HEK293 (cell line): ENCODE data around the gene EXOSC7.

Source experiments
- CTCF ChIP-seq: fragments of 450-650 bp; formaldehyde crosslinking; IDR thresholded peaks from 2 replicates; pipeline ENCODE4 v1.5.1; 2016; ENCODE audit warnings: missing biosample characterization, missing genetic modification characterization
- HOXD13 ChIP-seq: sonication (generic); formaldehyde crosslinking; IDR thresholded peaks from 2 replicates; pipeline ENCODE4 v1.8.0; 2022; ENCODE audit warnings: missing genetic modification reagents, borderline replicate concordance
- PRDM1 ChIP-seq: fragments of 450-650 bp; formaldehyde crosslinking; IDR thresholded peaks from 2 replicates; pipeline ENCODE4; 2016; ENCODE audit warnings: missing biosample characterization, missing genetic modification characterization
- REST ChIP-seq: fragments of 450-650 bp; formaldehyde crosslinking; IDR thresholded peaks from 2 replicates; pipeline ENCODE4 v1.5.1; 2016; ENCODE audit warnings: missing biosample characterization, missing genetic modification characterization
- SP2 ChIP-seq: fragments of 450-650 bp; formaldehyde crosslinking; IDR thresholded peaks from 2 replicates; pipeline ENCODE4 v1.5.1; 2016; ENCODE audit warnings: missing biosample characterization, missing genetic modification characterization
- ZBTB21 ChIP-seq: fragments of 450-650 bp; formaldehyde crosslinking; IDR thresholded peaks from 2 replicates; pipeline ENCODE4 v1.5.1; 2017; ENCODE audit warnings: missing biosample characterization, missing genetic modification characterization
- ZBTB6 ChIP-seq: fragments of 450-650 bp; formaldehyde crosslinking; IDR thresholded peaks from 2 replicates; pipeline ENCODE4 v1.5.1; 2017; ENCODE audit warnings: missing biosample characterization, missing genetic modification characterization
- ZNF202 ChIP-seq: fragments of 450-650 bp; formaldehyde crosslinking; IDR thresholded peaks from 2 replicates; pipeline ENCODE4 v1.5.1; 2016; ENCODE audit warnings: missing biosample characterization, missing genetic modification characterization, borderline replicate concordance
- ZNF223 ChIP-seq: fragments of 450-650 bp; formaldehyde crosslinking; IDR thresholded peaks from 2 replicates; pipeline ENCODE4 v1.5.1; 2016; ENCODE audit warnings: missing biosample characterization, missing genetic modification characterization
- ZNF510 ChIP-seq: fragments of 450-650 bp; formaldehyde crosslinking; IDR thresholded peaks from 2 replicates; pipeline ENCODE4 v1.5.1; 2018; ENCODE audit warnings: mild to moderate bottlenecking, missing genetic modification characterization, missing biosample characterization; ENCODE audit not compliant: insufficient replicate concordance
- ZNF544 ChIP-seq: fragments of 450-650 bp; formaldehyde crosslinking; IDR thresholded peaks from 2 replicates; pipeline ENCODE4 v1.5.0; 2017; ENCODE audit warnings: missing biosample characterization, missing genetic modification characterization
- ZNF548 ChIP-seq: fragments of 450-650 bp; formaldehyde crosslinking; IDR thresholded peaks from 2 replicates; pipeline ENCODE4 v1.5.1; 2016; ENCODE audit warnings: missing biosample characterization, missing genetic modification characterization

- TF ChIP-seq CTCF = no peak
- no peak for TF ChIP-seq ZNF202
- TF ChIP-seq ZBTB21 (tag by site-specific recombination) = no peak
- TF ChIP-seq PRDM1 (tag by site-specific recombination) = no peak
- no peak for TF ChIP-seq ZNF223 (tag by site-specific recombination)
- TF ChIP-seq ZNF548 = no peak
- TF ChIP-seq REST (tag by site-specific recombination) = no peak
- no peak for TF ChIP-seq ZNF544 (tag by site-specific recombination)
- no peak for TF ChIP-seq ZBTB6
- TF ChIP-seq HOXD13 = no peak
- TF ChIP-seq ZNF510 (tag by site-specific recombination) = no peak
- TF ChIP-seq SP2 (tag by site-specific recombination) = no peak
Observed at GRCh38 chr3:44958386-44958785, 17.7 kb upstream of the EXOSC7 start.
